Breast epithelium (tissue), 3 donors: ENCODE data around the gene CACNA2D1.

Experiments used
- CTCF ChIP-seq, 3 donors: fragments of 450-650 bp; IDR thresholded peaks; one replicate each; pipeline ENCODE4 v1.5.1; 2016 to 2017; ENCODE audit warnings: antibody characterized with exemption in 3 of 3, mild to moderate bottlenecking in 3 of 3, moderate library complexity in 3 of 3
- POLR2A ChIP-seq: fragments of 450-650 bp; IDR thresholded peaks from one replicate; pipeline ENCODE4 v1.6.1; 2016; ENCODE audit warnings: antibody characterized with exemption, mild to moderate bottlenecking, moderate library complexity
- POLR2AphosphoS5 ChIP-seq, 3 donors: sonication (generic); formaldehyde crosslinking; IDR thresholded peaks; one replicate each; pipeline ENCODE4 v1.6.1; 2017; ENCODE audit warnings: antibody characterized with exemption in 3 of 3

GRCh38 chr7:82345886-82346285 lies 97.7 kb downstream of the CACNA2D1 start:
- TF ChIP-seq CTCF (IDR thresholded peaks at IDR 0.05) (no peak), POLR2A (no peak), POLR2AphosphoS5 (IDR thresholded peaks at IDR 0.05) (no peak)
